ENCODE results near the gene MZB1.
A peak's percentile ranks its signal among the peaks of the same experiment; 100 is the strongest.
"Not testable (repeated sequence)": the region's sequence is repeated elsewhere in the genome, so short reads cannot be mapped to it uniquely, and the experiment has no call there.

MZB1 gene

DNA sequence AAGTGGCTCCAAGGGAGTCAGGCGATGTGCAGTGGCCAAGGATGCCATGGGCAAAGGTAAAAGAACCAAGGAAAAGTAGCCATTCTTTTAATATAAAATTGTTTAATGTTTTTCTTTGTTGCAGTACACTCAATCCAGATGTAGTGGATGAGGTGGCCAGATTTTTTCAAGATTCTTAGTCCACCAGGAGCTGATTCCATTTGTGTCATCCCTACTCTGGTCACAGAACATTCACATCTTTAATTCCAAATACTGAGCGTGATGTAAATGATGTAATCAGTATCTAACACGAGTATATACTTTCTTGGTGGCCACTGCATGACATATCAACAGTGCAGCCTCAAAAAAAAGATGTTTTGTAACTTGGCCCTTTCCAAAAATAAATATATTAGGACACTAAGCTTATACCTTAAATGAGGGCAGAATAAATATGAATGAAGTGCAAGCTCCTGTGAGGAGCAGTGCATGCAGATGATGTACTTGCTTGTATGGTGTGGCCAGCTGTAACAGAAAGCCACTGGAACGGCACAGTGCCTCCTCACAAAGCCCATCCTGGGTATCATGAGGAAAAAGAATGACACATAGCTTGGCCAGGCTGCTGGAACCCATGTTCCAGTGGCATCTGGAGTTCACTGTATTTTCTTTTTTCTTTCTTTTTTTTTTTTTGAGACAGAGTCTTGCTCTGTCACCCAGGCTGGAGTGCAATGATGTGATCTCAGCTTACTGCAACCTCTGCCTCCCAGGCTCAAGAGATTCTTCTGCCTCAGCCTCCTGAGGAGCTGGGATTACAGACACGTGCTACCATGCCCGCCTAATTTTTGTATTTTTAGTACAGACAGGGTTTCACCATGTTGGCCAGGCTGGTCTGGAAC is 20.6 kb upstream of the MZB1 start:
- no peak for DNase-seq

DNA sequence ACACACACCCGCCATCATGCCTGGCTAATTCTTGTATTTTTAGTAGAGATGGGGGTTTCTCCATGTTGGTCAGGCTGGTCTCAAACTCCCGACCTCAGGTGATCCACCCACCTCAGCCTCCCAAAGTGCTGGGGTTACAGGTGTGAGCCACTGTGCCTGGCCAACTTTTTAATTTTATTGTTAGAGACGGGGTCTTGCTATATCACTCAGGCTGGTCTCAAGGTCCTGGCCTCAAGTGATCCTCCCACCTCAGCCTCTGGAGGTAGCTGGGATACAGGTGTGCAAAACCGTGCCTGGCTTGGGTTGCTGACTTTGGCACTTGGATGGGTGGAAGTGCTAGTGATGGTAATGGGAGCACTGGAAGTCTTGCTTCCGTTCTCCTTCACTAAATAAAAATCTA is 19.4 kb upstream of the MZB1 start:
- not testable (repeated sequence) for DNase-seq

DNA sequence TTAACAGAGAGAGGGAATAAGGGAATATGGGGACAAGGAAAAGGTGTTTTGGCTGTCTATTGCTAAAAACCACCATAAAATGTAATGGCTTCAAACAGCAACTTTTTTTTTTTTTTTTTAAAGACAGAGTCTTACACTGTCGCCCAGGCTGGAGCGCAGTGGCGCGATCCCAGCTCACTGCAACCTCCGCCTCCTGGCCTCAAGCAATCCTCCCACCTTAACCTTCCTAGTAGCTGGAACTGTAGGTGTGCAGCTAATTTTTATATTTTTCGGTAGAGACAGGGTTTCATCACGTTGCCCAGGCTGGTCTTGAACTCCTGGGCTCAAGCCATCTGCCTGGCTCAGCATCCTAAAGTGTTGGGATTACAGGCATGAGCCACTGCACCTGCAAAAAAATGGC is 18.5 kb upstream of the MZB1 start:
- no peak for DNase-seq

DNA sequence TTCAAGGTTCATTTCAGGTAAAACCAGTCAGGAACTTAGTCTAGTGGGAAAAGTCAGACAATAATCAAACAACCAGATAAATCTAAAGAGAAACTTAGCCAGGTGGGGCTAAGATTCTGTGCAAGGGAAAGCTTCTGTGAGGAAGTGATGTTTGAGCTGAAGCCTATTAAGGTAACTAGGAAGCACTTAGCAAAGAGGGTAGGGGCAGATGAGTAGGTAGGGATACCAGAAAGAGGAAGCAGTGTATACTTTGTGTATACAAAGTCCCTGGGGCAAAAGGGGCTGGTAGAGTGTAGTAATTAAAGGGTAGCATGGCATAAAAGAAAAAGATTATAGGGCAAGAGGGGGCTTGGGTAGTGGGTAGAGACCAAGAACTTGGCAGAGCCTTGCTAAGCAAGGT is 17.8 kb upstream of the MZB1 start:
- no peak for DNase-seq

DNA sequence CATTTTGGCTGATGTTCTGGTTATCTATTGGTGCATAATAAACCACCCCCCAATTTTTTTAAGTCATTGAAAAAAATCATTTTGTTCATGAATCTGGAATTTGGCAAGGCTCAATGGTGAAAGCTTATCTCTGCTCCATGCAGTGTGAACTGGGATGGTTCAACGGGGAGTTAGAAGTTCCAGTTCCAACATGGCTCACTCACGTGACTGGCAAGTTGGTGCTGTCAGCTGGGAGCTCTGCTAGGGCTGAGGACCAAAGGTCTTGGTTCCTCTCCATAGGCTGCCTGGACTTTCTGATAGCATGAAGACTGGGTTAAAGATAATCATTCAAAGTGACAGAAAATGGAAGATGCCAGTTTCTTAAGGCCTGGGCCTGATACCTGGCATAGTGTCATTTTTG is 17.2 kb upstream of the MZB1 start:
- no peak for DNase-seq

DNA sequence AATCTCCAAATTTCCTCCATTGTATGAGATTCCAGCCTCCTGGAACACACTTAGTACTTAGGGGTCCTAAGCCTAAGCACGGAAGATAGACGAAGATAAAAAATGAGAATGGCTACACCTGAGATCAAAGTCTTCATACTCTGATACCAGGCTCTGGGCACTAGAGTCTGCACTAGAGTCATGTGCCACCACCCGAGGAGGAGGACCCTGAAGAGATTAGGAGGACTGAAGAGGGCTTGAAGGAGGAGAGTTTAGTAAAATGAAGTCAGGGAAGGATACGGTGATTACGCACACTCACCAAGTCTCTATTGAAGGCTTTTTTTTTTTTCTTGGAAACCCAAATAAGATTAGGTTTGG is 14.7 kb upstream of the MZB1 start:
- DNase-seq: no peak

DNA sequence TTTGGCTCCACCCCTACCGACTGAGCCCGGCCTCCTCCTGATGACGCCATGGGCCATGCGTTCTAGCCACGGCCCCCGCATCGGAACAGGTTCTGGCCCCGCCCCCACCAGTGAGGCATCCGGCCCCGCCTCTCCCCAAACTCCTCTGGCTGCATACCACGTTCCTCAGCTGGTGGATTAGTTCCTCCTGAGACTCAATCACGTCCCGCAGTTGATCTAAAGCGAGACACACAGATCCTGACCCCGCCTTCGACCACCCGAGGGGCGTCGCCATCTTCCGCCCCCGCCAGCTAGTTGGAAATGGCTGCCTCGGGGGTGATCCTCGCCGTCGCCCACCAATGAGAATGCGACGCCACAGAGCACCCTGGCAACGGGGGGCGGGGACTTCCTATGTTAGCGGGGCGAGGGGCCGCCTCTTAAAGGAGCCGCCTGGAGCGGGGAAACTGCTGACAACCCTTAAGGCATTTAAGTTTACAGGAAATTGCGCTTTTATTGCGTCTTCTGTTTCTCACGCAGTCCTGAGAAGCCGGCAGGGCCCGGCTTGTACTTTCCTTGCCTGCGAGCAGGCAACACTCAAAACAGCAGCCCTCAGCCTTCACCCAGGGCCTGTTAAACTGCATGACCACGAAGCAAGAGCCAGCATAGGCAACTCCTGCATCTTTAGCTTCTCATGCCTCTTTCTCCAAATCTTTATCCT is 14.2 kb upstream of the MZB1 start, which contains the start of gene SPATA24:
Gene SPATA24, minus strand, starts transcription at position 303 of the 697 bp plus-strand sequence. Its CDS starts 29 bp downstream, at position 274.
- DNase-seq: peak; percentile 99

DNA sequence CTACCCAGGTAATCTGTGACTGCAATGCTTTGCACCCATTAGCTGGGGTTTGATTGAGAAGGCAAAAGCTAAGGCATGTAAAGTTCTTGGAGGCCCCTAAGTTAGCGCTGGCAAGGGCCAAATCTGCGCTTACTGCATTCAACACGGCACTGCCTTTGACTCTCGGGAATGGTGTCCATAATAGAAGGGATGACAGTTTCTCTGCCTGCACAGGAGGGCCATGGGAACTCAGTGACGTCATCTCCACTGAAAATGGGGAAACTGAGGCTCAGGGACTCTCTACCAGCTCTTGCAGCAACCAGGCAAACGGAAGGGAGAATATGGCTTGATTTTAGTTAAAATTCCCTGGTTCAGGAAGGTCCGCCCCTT is 13.7 kb upstream of the MZB1 start:
- DNase-seq: no peak

DNA sequence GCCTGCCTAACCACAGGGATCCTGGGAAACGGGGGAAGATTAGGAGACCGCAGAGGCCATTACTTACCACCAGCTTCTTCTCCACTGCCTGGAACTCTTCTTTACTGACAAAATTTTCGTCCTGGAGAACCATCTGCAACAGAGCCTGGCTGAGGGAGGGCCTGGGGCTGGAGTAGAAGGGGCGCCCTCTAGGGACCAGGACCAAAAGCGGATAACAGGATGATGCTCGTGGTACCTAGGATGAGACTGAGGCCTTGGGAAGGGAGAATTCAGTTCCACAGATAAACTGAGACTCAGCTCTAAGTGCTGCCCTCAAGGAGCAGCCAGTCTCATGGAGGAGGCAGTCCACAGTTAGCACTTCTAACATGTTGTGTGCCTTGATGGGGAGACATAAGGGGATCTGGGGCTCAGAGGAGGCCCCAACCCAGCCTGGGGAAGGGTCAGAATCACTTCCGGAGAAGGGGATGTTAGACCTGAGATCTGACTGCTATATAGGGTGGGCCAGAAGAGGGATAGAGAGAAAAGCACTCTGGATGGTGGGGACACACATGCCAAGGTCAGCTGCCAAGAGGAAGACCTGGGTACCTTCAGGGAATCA is 12.9 kb upstream of the MZB1 start:
- peak; percentile 43 for DNase-seq

DNA sequence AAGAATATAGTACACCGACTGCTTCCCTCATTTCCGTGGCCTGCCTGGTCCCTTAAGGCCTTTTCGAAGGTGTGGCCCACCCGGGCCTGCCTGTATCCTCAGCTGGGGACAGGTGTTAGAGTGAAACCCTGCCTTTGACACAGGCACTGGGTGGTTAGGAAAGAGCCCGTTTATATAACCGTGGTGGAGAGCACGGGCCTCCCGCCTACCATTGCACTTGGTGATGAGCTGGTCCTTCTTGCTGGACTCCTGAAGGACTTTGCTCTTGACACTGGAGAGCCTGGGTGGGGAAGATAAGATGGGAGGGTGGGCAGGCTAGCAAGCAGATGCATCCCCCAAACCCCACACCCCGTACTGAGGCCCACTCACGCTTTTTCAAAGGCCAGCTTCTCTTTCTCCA is 11.8 kb upstream of the MZB1 start:
- no peak for DNase-seq

DNA sequence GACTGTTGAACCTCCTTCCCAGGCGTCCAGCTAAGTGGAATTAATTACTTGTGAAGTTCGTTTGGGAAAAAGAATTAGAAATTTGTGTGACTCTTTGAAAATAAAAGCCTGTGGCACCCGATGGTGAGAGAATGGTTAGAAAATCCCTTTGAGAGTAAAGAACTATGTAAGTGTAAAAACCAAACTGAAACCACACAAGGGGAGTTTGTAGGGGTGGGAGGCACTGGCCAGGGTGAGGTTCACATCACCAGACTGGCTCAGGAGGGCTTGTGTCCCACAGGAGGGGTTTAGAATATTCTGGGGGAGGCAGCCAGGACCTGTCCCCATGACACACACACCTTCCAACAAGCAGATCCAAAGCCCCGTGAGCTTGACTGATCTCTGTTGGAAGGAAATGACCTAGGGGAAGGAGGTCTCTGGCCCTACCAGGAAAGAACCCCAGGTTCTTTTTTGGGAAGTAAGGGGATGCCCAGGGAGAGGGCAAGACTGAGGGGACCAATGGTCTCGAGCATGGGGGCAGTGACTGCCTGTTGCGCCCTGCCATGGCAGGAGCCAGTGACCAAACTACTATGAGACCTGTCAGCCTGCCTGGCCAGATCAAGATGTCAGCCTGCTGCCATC is 9.9 kb upstream of the MZB1 start:
- DNase-seq: no peak

DNA sequence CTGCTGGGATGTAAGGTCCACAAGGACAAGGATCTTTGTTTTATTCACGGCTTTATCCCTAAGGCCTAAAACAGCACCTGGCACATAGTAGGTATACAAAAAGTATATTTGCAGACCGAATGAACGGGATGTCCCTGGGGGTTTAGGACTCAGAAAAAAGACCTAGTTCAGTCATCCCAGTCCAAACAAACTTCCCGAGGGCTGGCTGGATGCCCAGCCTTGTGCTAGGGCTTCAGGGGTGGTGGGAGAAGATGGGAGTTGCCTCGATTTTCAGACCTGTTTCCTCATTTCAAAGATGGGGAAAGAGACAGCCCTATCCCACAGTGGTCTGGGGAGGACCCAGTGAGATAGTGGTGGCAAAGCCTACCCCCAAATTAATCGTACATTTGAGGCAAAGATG is 8.2 kb upstream of the MZB1 start:
- no peak for DNase-seq

DNA sequence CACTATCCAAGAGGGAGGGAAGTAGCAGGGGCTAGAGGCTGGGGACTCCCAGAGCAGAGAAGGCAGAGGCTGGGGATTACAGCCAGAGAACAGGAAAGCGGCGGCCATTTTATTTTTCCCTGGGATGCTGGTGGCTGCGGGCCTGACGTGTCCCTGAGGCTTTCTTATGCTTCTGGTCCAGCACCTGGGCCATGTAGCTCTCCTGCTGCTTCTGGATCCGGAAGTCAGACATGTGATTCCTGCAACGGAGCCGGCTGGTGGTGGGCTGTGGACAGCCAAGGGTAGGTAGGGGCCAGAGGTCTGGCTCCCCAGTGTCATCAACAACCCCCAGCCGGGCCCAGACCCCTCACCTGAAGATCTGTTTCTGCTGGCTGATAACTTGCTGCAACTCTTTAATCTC is 7.0 kb upstream of the MZB1 start:
- no peak for DNase-seq

DNA sequence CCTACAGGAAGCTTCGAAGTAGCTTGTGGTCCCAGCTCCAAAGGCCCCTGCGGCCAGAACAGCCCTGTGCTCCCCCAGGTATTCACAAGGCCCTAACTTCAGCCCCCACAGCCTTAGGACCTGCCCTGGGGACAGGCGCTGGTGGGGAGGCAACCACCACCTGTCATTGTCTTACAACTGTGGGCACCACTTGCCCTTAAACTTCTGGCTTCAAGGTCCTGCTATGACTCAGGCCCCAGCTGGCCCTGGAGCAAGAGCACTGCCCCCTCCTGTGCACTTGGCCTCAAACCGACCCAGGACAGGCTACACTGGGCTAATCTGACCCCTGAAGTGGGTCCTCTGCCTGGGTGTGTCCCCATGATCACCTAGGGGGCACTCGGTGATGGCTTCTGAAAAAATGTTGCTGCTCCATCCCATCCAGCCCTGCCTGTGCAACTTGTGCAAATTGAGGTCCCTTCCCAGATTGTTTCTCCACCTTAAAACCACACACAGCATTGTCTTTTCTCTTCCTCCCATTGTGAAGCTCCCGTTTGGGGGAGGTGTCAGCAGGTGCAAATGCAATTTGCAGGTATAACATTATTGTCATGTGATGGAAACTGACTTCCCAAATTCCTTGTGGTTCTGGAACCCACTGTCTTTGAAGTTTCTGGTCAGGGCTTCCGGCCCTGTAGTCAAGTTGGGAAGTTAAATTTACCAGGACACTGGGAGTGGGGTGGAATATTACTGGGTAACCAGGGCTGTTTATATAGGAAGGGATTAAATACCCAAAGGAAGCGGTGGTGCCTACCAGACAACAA is 6.3 kb upstream of the MZB1 start:
- DNase-seq: peak; percentile 56

DNA sequence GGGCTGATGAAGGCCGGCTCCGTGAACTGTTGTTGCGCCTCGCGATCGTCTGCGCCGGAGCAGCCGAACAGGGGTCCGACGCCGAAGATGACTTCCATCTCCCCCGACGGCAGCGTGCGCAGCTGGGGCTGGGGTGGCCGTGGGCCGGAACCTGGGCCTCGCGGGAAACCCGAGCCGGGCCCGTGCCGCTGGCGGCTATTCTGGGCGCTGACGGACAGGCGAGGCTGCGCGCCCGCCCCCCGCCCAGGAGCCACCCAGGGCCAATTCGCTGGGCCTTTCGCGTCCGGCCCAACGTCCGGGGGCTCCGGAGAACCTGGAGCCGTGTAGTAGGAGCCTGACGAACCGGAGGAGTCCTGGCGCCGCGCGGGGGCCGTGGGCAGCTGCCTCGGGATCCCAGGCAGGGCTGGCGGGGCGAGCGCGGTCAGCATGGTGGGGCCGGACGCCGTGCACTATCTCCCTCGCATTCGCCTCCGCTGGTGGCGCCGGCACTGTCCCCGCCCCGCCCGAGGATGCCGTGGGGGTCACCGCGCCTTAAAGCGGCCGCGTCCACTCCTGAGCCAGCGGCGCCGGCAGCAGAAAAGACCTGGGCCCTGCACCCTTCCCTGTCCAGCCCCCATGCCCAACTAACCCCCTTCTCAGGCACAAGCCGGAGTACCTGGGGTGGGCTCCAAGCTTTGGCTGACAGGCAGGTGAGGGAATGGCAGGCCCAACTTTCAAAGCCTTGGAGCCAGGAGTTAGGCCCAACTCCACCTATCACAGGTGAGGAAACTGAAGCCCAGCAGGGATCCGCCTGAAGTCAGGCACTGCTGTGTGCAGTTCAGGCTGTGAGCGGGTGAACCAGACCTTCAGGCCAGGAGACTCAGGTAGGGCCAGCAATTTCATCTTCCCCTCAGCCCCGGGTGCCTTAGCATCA is 5.2 kb upstream of the MZB1 start, which contains the start of gene PROB1:
Gene PROB1, minus strand, starts transcription at position 451 of the 913 bp plus-strand sequence. Its CDS starts 23 bp downstream, at position 428.
- DNase-seq: peak; percentile 36

DNA sequence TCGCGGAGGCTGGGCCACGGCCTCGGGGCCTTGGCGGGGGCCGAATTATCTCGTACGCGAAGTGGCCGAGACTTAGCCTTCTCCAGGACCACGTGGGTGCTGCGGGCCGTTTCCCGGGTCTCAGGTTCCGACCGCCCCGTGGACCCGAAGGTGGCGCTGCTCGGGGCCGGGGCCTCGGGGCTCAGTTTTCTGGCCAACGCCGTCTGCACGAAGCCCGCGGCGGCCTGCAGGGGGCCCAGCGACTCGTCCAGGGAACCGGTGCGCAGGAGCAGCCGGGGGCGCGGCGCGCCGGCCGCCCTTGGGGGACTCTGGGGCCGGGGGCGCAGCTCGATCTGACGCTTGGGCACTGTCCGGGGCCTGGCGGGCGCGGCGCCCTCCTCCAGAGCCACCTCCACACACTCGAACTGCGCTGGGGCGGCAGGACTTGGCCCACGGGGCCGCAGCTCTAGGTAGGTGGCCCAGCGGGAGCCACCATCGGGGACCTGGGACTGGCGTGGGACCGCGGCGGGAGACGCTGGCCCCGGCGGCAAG is 4.5 kb upstream of the MZB1 start:
- DNase-seq: peak; percentile 55

DNA sequence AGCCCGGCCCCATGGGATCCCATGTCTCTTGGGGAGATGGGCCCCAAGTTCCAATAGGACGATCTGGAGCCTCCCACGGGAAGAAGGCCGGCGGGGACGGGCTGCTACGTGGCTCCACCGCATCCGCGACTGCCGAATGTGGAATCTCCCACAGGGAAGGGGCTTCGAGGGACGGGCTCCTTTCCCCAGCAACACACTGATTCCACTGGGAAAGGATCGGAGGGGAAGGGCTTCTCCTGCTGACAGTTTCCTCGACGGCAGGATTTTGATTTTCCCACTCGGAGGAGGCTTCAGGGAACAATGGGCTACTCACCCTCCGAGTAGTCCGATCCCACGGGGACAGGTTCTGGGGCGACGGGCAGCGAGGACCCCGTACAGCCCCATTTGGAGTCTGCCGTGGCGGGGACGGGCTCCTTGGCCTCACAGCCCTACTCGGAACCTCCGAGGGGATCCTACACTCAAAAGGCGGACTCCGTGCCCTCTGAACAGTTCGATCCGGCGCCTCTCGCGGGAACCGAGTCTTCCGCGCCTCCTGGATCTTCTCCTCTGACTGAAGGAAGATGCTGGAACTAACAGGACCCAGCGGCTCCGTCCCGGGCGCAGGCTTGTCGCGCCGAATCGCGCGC is 3.9 kb upstream of the MZB1 start:
- DNase-seq: no peak

DNA sequence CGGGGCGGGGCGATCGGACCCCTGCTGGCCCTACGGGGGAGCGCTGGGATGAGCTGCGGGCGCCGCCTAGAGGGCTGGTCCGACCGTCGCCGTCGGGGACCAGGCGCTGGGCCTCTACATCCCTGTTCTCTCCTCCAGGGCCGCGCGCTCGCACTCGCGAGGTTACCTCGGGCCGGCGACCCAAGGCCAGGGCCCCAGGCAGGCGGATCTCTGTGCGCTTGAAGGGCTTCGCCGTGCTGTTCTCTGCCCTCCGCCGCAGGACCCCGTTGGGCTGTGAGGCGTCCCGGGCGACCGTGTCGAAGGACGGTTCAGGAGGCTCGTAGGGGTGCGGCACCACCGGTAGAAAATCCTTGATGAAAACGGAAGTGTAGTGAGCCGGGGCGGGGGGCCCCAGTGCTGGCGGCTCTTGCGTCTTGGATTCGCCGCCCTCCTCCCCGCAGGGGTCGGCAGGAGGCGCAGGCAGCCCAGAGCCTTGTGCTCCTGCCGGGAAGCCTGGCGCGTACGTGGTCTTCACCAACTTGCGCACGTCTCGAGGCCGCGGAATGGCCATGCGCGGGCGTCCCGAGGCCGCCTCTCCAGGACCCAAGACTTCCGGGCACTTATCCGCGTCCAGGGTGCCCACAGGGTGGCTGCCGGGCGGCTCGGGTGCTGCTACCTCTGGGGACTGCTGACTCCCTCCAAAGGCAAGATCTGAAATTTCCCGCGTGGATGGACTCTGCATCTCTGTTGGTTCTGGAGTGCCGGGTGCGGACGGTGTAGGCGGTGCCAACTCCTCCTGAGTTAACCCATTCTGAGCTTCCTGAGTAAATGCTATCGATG is 3.2 kb upstream of the MZB1 start:
- peak; percentile 65 for DNase-seq

DNA sequence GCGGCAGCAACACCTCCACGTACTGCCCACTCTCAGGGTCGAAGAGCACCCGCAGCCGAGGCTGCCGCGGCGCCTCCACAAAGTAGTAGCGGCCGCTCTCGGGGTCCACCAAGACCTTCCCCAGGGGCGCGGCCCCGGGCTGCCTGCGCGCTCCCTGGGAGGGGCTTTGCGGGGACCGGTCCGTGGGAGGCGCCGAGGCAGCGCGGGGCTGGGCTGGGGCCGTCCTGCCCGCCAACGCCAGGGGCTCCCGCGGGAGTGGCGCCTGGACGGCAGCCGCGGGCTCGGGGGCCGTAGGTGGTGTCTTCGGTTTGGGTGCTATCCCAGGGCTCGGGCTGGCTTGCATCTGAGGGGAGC is 2.6 kb upstream of the MZB1 start:
- no peak for DNase-seq
